HEK293 (cell line): Measurements from ENCODE around the gene SQSTM1.

Source experiments
- CTCF ChIA-PET: fragments of 350-600 bp; formaldehyde crosslinking; extraction: SDS; loops from one replicate; lab custom pipeline; 2021; ENCODE audit warnings: antibody characterized with exemption; lab: Yijun Ruan, JAX
- POLR2A ChIA-PET: fragments of 300-600 bp; formaldehyde crosslinking; extraction: SDS; loops from one replicate; lab custom pipeline; 2020; ENCODE audit warnings: antibody characterized with exemption, inconsistent platforms; lab: Yijun Ruan, JAX
- H3K27ac ChIP-seq: fragments of 200-500 bp; sonication (Bioruptor generic); 2 replicates; pipeline ENCODE4 v1.5.1; 2014; ENCODE audit warnings: low read depth, low read length, control low read depth, inconsistent platforms; ENCODE audit errors: extremely low read depth
- H3K36me3 ChIP-seq, 2 experiments: fragments of 200-500 bp in 1 of 2; sonication (Bioruptor generic) in 1 of 2; 1 replicate in 1 of 2; 2 replicates in 1 of 2; pipeline ENCODE4 v1.5.1; 2014 to 2017; ENCODE audit warnings: inconsistent platforms in 2 of 2, low read length in 2 of 2; ENCODE audit not compliant: control insufficient read depth in 2 of 2, insufficient read depth in 1 of 2
- H3K4me1 ChIP-seq: fragments of 200-500 bp; sonication (Bioruptor generic); 2 replicates; pipeline ENCODE4 v1.5.1; 2014; ENCODE audit warnings: mild to moderate bottlenecking, low read length, inconsistent platforms; ENCODE audit not compliant: control insufficient read depth, insufficient read depth
- H3K4me3 ChIP-seq: 2 replicates; pipeline ENCODE4 v1.5.1; 2011; ENCODE audit warnings: low read depth, mild to moderate bottlenecking, control low read depth, low read length, moderate library complexity
- H3K9me3 ChIP-seq: fragments of 200-500 bp; sonication (Bioruptor generic); 2 replicates; pipeline ENCODE4 v1.5.1; 2014; ENCODE audit warnings: low read depth, low read length, inconsistent platforms; ENCODE audit not compliant: control insufficient read depth, insufficient read depth
- CTCF ChIP-seq: fragments of 450-650 bp; formaldehyde crosslinking; IDR thresholded peaks from 2 replicates; pipeline ENCODE4 v1.5.1; 2016; ENCODE audit warnings: missing biosample characterization, missing genetic modification characterization
- INSM2 ChIP-seq: fragments of 450-650 bp; formaldehyde crosslinking; IDR thresholded peaks from 2 replicates; pipeline ENCODE4 v1.5.1; 2016; ENCODE audit warnings: missing biosample characterization, missing genetic modification characterization
- KLF1 ChIP-seq: fragments of 450-650 bp; formaldehyde crosslinking; IDR thresholded peaks from 2 replicates; pipeline ENCODE4 v1.5.1; 2016; ENCODE audit warnings: missing biosample characterization, missing genetic modification characterization
- KLF10 ChIP-seq: fragments of 450-650 bp; IDR thresholded peaks from 2 replicates; pipeline ENCODE4 v1.5.1; 2018; ENCODE audit warnings: missing biosample characterization, mild to moderate bottlenecking, missing genetic modification characterization
- KLF17 ChIP-seq: fragments of 450-650 bp; formaldehyde crosslinking; IDR thresholded peaks from 2 replicates; pipeline ENCODE4 v1.5.1; 2016; ENCODE audit warnings: missing biosample characterization, missing genetic modification characterization
- PRDM1 ChIP-seq: fragments of 450-650 bp; formaldehyde crosslinking; IDR thresholded peaks from 2 replicates; pipeline ENCODE4; 2016; ENCODE audit warnings: missing biosample characterization, missing genetic modification characterization
- PRDM6 ChIP-seq: fragments of 450-650 bp; formaldehyde crosslinking; IDR thresholded peaks from 2 replicates; pipeline ENCODE4 v1.5.1; 2017; ENCODE audit warnings: missing biosample characterization, missing genetic modification characterization
- SCRT2 ChIP-seq: fragments of 450-650 bp; formaldehyde crosslinking; IDR thresholded peaks from 2 replicates; pipeline ENCODE4 v1.5.1; 2016; ENCODE audit warnings: missing biosample characterization, missing genetic modification characterization
- SP7 ChIP-seq: fragments of 450-650 bp; formaldehyde crosslinking; IDR thresholded peaks from 2 replicates; pipeline ENCODE4 v1.5.1; 2016; ENCODE audit warnings: missing biosample characterization, missing genetic modification characterization
- YY1 ChIP-seq: fragments of 450-650 bp; formaldehyde crosslinking; IDR thresholded peaks from 2 replicates; pipeline ENCODE4 v1.5.1; 2018; ENCODE audit warnings: missing biosample characterization, missing genetic modification characterization
- ZBTB21 ChIP-seq: fragments of 450-650 bp; formaldehyde crosslinking; IDR thresholded peaks from 2 replicates; pipeline ENCODE4 v1.5.1; 2017; ENCODE audit warnings: missing biosample characterization, missing genetic modification characterization
- ZFP69B ChIP-seq: fragments of 450-650 bp; formaldehyde crosslinking; IDR thresholded peaks from 2 replicates; pipeline ENCODE4 v1.5.1; 2016; ENCODE audit warnings: missing biosample characterization, missing genetic modification characterization
- ZIC2 ChIP-seq: fragments of 450-650 bp; formaldehyde crosslinking; IDR thresholded peaks from 2 replicates; pipeline ENCODE4 v1.5.1; 2016; ENCODE audit warnings: missing biosample characterization, missing genetic modification characterization
- ZNF140 ChIP-seq: fragments of 450-650 bp; formaldehyde crosslinking; IDR thresholded peaks from 2 replicates; pipeline ENCODE4 v1.5.1; 2016; ENCODE audit warnings: missing biosample characterization, missing genetic modification characterization
- ZNF274 ChIP-seq, 2 experiments: fragments of 200-500 bp in 1 of 2; fragments of 450-650 bp in 1 of 2; sonication (Bioruptor generic) in 1 of 2; formaldehyde crosslinking in 1 of 2; IDR thresholded peaks; 2 replicates each; pipeline versions ENCODE4 v1.5.1 to v1.6.1; 2014 to 2016; ENCODE audit warnings: borderline replicate concordance in 1 of 2, inconsistent platforms in 1 of 2, low read length in 1 of 2, missing biosample characterization in 1 of 2, missing genetic modification characterization in 1 of 2
- ZNF324 ChIP-seq: fragments of 450-650 bp; formaldehyde crosslinking; IDR thresholded peaks from 2 replicates; pipeline ENCODE4 v1.5.1; 2016; ENCODE audit warnings: missing biosample characterization, missing genetic modification characterization
- ZNF350 ChIP-seq: fragments of 450-650 bp; formaldehyde crosslinking; IDR thresholded peaks from 2 replicates; pipeline ENCODE4 v1.5.0; 2017; ENCODE audit warnings: missing biosample characterization, mild to moderate bottlenecking, missing genetic modification characterization
- ZNF354C ChIP-seq: fragments of 450-650 bp; formaldehyde crosslinking; IDR thresholded peaks from 2 replicates; pipeline ENCODE4 v1.5.1; 2016; ENCODE audit warnings: missing biosample characterization, missing genetic modification characterization, low read depth, borderline replicate concordance
- ZNF549 ChIP-seq: fragments of 450-650 bp; IDR thresholded peaks from 2 replicates; pipeline ENCODE4 v1.5.1; 2018; ENCODE audit warnings: missing biosample characterization, missing genetic modification characterization, mild to moderate bottlenecking, inconsistent platforms, moderate library complexity
- ZNF560 ChIP-seq: fragments of 450-650 bp; formaldehyde crosslinking; IDR thresholded peaks from 2 replicates; pipeline ENCODE4 v1.5.1; 2017; ENCODE audit warnings: missing biosample characterization, missing genetic modification characterization, borderline replicate concordance
- ZNF621 ChIP-seq: fragments of 450-650 bp; formaldehyde crosslinking; IDR thresholded peaks from 2 replicates; pipeline ENCODE4 v1.5.1; 2017; ENCODE audit warnings: missing biosample characterization, missing genetic modification characterization
- ZNF639 ChIP-seq: fragments of 450-650 bp; formaldehyde crosslinking; IDR thresholded peaks from 2 replicates; pipeline ENCODE4 v1.5.1; 2016; ENCODE audit warnings: missing biosample characterization, missing genetic modification characterization
- ZNF792 ChIP-seq: fragments of 450-650 bp; formaldehyde crosslinking; IDR thresholded peaks from 2 replicates; pipeline ENCODE4 v1.5.1; 2016; ENCODE audit warnings: missing biosample characterization, missing genetic modification characterization
- ZNF843 ChIP-seq: fragments of 450-650 bp; formaldehyde crosslinking; IDR thresholded peaks from 2 replicates; pipeline ENCODE4 v1.5.1; 2016; ENCODE audit warnings: missing biosample characterization, missing genetic modification characterization
- ZSCAN16 ChIP-seq: fragments of 450-650 bp; formaldehyde crosslinking; IDR thresholded peaks from 2 replicates; pipeline ENCODE4 v1.5.1; 2016; ENCODE audit warnings: missing biosample characterization, missing genetic modification characterization

The SQSTM1 gene

GRCh38 chr5:179876610-179876952, 55.9 kb downstream of the SQSTM1 start:
- TF ChIP-seq YY1 (tag by site-specific recombination) (no peak), KLF1 (tag by site-specific recombination) (no peak), PRDM6 (tag by site-specific recombination) (no peak), KLF17 (no peak), SCRT2 (tag by site-specific recombination) (no peak), ZNF350 (no peak), ZNF843 (no peak), ZBTB21 (no peak), ZNF324 (tag by site-specific recombination) (no peak), ZSCAN16 (tag by site-specific recombination) (no peak), PRDM1 (no peak)
- Histone ChIP-seq H3K27ac (no peak overlapping the region), H3K9me3 (no peaks in the 10 kb centered on the region), H3K4me1 (no peaks in the 10 kb centered on the region), H3K4me3 (no peak overlapping the region), H3K36me3 (peaks cover 6 to 89% of the 10 kb centered on the region in 2 experiments)
- CTCF ChIA-PET, result interaction anchor here (0.5 to 0.6 kb wide), 2 partner anchors 197 to 214 kb away, joined by 3 read pairs; no protein-coding TSS in a partner anchor
- POLR2A ChIA-PET, result no interaction called here

- H3K4me3 ChIP-seq, result no peak overlapping the region
- H3K4me1 ChIP-seq, result no peaks in the 10 kb centered on the region
- POLR2A ChIA-PET, result no interaction called here
- H3K27ac ChIP-seq, result no peak overlapping the region
- CTCF ChIA-PET, result no interaction called here
- peaks cover 15 to 88% of the 10 kb centered on the region in 2 experiments for H3K36me3 ChIP-seq
- H3K9me3 ChIP-seq, result no peaks in the 10 kb centered on the region
- TF ChIP-seq ZNF621 (tag by site-specific recombination) (no peak), ZNF354C (tag by site-specific recombination) (no peak), CTCF (no peak), ZNF792 (tag by site-specific recombination) (no peak), ZNF639 (tag by site-specific recombination) (no peak), ZNF274 (IDR thresholded peaks at IDR 0.05; ENCODE audit: low read length) (no peak), ZNF274 (tag by site-specific recombination; IDR thresholded peaks at IDR 0.05; ENCODE audit: borderline replicate concordance) (no peak), ZSCAN16 (tag by site-specific recombination) (no peak), ZNF140 (no peak), ZNF549 (tag by site-specific recombination) (no peak), ZFP69B (tag by site-specific recombination) (no peak), KLF10 (tag by site-specific recombination) (no peak), YY1 (tag by site-specific recombination) (no peak), ZIC2 (no peak), INSM2 (tag by site-specific recombination) (no peak), SP7 (no peak), ZNF560 (no peak)
Observed at GRCh38 chr5:179878222-179879002, 57.7 kb downstream of the SQSTM1 start.
